GM23338 (cell line): ENCODE measurements around the gene CPEB2. TPM values are rescaled to one million over a fixed set of nuclear protein-coding genes. Genes with fewer than 3 reads are reported as not detected.

Experiments
- ATAC-seq: fragments of 200-7000 bp; cut with Tn5 transposase; 3 replicates; pipeline ENCODE4 v1.9.1; 2020
- DNase-seq: peaks from one replicate; pipeline ENCODE4 v3.0.0-alpha.2; 2015; ENCODE audit warnings: low spot score
- H2AFZ ChIP-seq: fragments of 200-600 bp; sonication (generic); 2 replicates; pipeline ENCODE4 v1.8.0; 2016; ENCODE audit warnings: antibody characterized with exemption, mild to moderate bottlenecking, moderate library complexity
- H3F3A ChIP-seq: fragments of 200-600 bp; sonication (generic); replicated peaks from 2 replicates; pipeline ENCODE4 v1.8.0; 2017; ENCODE audit warnings: antibody characterized with exemption, mixed run types, low read depth
- H3K27ac ChIP-seq: fragments of 200-600 bp; sonication (generic); 2 replicates; pipeline ENCODE4 v1.6.1; 2016; ENCODE audit warnings: low read depth
- H3K27me3 ChIP-seq: fragments of 200-600 bp; sonication (generic); 2 replicates; pipeline ENCODE4 v1.8.0; 2016; ENCODE audit warnings: mild to moderate bottlenecking, mixed run types, moderate library complexity; ENCODE audit not compliant: insufficient read depth
- H3K36me3 ChIP-seq: fragments of 200-600 bp; sonication (generic); 2 replicates; pipeline ENCODE4 v1.8.0; 2016; ENCODE audit warnings: mild to moderate bottlenecking; ENCODE audit not compliant: insufficient read depth
- H3K4me1 ChIP-seq: fragments of 200-600 bp; sonication (generic); 2 replicates; pipeline ENCODE4 v1.8.0; 2016; ENCODE audit warnings: mild to moderate bottlenecking, moderate library complexity; ENCODE audit not compliant: insufficient read depth
- H3K4me2 ChIP-seq: fragments of 200-600 bp; sonication (generic); 2 replicates; pipeline ENCODE4 v1.7.1; 2017; ENCODE audit warnings: mixed run types
- H3K4me3 ChIP-seq: fragments of 200-600 bp; sonication (generic); 2 replicates; pipeline ENCODE4 v1.6.1; 2016; ENCODE audit warnings: mixed run types
- H3K79me2 ChIP-seq: fragments of 200-600 bp; sonication (generic); replicated peaks from 2 replicates; pipeline ENCODE4 v1.8.0; 2017; ENCODE audit warnings: mild to moderate bottlenecking; ENCODE audit not compliant: insufficient read depth
- H3K9me2 ChIP-seq: fragments of 200-600 bp; sonication (generic); 2 replicates; pipeline ENCODE4 v1.8.0; 2017; ENCODE audit not compliant: insufficient read depth
- H4K20me1 ChIP-seq: fragments of 200-600 bp; sonication (generic); replicated peaks from 2 replicates; pipeline ENCODE4 v1.8.0; 2017; ENCODE audit warnings: mild to moderate bottlenecking; ENCODE audit not compliant: insufficient read depth
- H3K27ac Mint-ChIP-seq: 2 replicates; pipeline ENCODE4 v1.8.0; 2020; ENCODE audit warnings: inconsistent platforms, mild to moderate bottlenecking, moderate library complexity, mixed read lengths
- H3K27me3 Mint-ChIP-seq: 3 replicates; pipeline ENCODE4 v1.8.0; 2022; ENCODE audit warnings: low read depth, mild to moderate bottlenecking, moderate library complexity, mixed read lengths, inconsistent platforms; ENCODE audit not compliant: insufficient read depth, poor library complexity
- H3K36me3 Mint-ChIP-seq: 3 replicates; pipeline ENCODE4 v1.8.0; 2021; ENCODE audit warnings: low read depth, mild to moderate bottlenecking, inconsistent platforms, moderate library complexity, mixed read lengths
- H3K4me1 Mint-ChIP-seq: 3 replicates; pipeline ENCODE4 v1.8.0; 2020; ENCODE audit warnings: mild to moderate bottlenecking, inconsistent platforms, mixed read lengths
- H3K4me3 Mint-ChIP-seq: 3 replicates; pipeline ENCODE4 v1.8.0; 2021; ENCODE audit warnings: moderate library complexity, mild to moderate bottlenecking, inconsistent platforms, mixed read lengths
- H3K9me3 Mint-ChIP-seq: 3 replicates; pipeline ENCODE4 v1.8.0; 2020; ENCODE audit warnings: moderate library complexity, mild to moderate bottlenecking, inconsistent platforms, mixed read lengths
- CREB1 ChIP-seq: fragments of 250-450 bp; sonication (Bioruptor Pico); IDR thresholded peaks from 2 replicates; pipeline ENCODE4 v1.5.0; 2020; ENCODE audit warnings: low read depth, mild to moderate bottlenecking, moderate library complexity
- CTCF ChIP-seq, 2 experiments: fragments of 200-600 bp in 1 of 2; sonication (generic) in 1 of 2; conservative IDR thresholded peaks; 2 replicates each; pipeline versions ENCODE4 v1.5.1 to v1.6.1; 2016 to 2017; ENCODE audit warnings: antibody characterized with exemption in 2 of 2, low read depth in 2 of 2, mild to moderate bottlenecking in 2 of 2, moderate library complexity in 1 of 2
- ETS1 ChIP-seq: IDR thresholded peaks from 2 replicates; pipeline ENCODE4 v1.6.1; 2016; ENCODE audit warnings: antibody characterized with exemption
- EZH2 ChIP-seq: fragments of 200-600 bp; sonication (generic); IDR thresholded peaks from one replicate; pipeline ENCODE4 v1.8.0; 2017; ENCODE audit warnings: antibody characterized with exemption, mild to moderate bottlenecking, low read depth; ENCODE audit not compliant: unreplicated experiment
- EZH2phosphoT487 ChIP-seq: fragments of 200-600 bp; sonication (generic); IDR thresholded peaks from one replicate; pipeline ENCODE4 v1.8.1; 2018; ENCODE audit warnings: antibody characterized with exemption; ENCODE audit not compliant: unreplicated experiment
- JUNB ChIP-seq: IDR thresholded peaks from one replicate; pipeline ENCODE4 v1.6.1; 2016; ENCODE audit warnings: antibody characterized with exemption; ENCODE audit not compliant: unreplicated experiment
- NANOG ChIP-seq: IDR thresholded peaks from 2 replicates; pipeline ENCODE4 v1.6.1; 2016; ENCODE audit warnings: antibody characterized with exemption, borderline replicate concordance
- POLR2AphosphoS5 ChIP-seq: IDR thresholded peaks from 2 replicates; pipeline ENCODE4 v1.6.1; 2016; ENCODE audit warnings: antibody characterized with exemption, low read depth
- STAT1 ChIP-seq: IDR thresholded peaks from one replicate; pipeline ENCODE4 v1.6.1; 2016; ENCODE audit warnings: antibody characterized with exemption; ENCODE audit not compliant: unreplicated experiment
- ZNF114 ChIP-seq: fragments of 250-450 bp; sonication (Bioruptor Pico); IDR thresholded peaks from 2 replicates; pipeline ENCODE4 v1.5.0; 2020; ENCODE audit warnings: mild to moderate bottlenecking, moderate library complexity
- ZNF331 ChIP-seq: fragments of 250-450 bp; sonication (Bioruptor Pico); IDR thresholded peaks from 2 replicates; pipeline ENCODE4 v1.5.0; 2020; ENCODE audit warnings: low read depth, mild to moderate bottlenecking, moderate library complexity
- polyA plus RNA-seq: library from polyadenylated mRNA; unstranded; fragments of >200 nt; fragmentation: Nextera tagmentation; extraction: Ambion mirVana; gene quantifications from 2 replicates; pipeline ENCODE4 v1.2.1, GENCODE V29; 2016
- total RNA-seq: library from RNA; depleted of rRNA; stranded (reverse); fragments of >200 nt; shearing (Covaris generic); gene quantifications from 2 replicates; pipeline ENCODE4 v1.2.3, GENCODE V29; 2014
- TF ChIP-seq, protein P1 (sequence below): fragments of 250-450 bp; sonication (Bioruptor Pico); IDR thresholded peaks from 2 replicates; pipeline ENCODE4 v1.5.0; 2020; ENCODE audit warnings: mild to moderate bottlenecking, moderate library complexity
- TF ChIP-seq, protein P2 (sequence below): IDR thresholded peaks from one replicate; pipeline ENCODE4 v1.6.1; 2018; ENCODE audit warnings: antibody characterized with exemption; ENCODE audit not compliant: unreplicated experiment

CPEB2 gene
- total and polyA plus RNA-seq, 2 experiments from 2014 or later = 0.66 to 2.4 TPM

DNA sequence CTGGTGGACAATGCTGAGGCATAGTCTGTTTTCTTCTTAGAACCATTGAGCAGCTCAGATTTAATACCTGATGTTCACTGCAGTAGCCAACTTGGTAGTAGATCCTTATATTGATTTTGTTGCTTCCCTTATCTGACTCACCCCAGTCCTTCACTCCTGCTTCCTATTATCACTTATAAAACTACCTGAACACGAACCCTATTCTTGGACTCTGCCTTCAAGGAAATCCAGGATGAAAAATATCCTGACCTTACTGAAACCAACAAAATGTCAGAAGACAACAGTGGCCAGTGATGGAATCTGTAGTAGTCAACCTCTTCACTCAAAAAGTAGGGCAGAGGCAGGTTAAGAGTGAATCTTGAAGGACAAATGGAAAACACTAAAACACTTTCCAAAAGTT lies 98.1 kb downstream of the CPEB2 start:
- ATAC-seq (no peak), DNase-seq (no peak)
- Mint-ChIP-seq H3K4me3 (no peak overlapping the region), H3K9me3 (peaks cover 6% of the 10 kb centered on the region; the same call in 2 of the 3 replicates), H3K27me3 (no peaks in the 10 kb centered on the region), H3K36me3 (no peaks in the 10 kb centered on the region), H3K27ac (no peak overlapping the region), H3K4me1 (no peaks in the 10 kb centered on the region)
- Histone ChIP-seq H3K4me1 (no peaks in the 10 kb centered on the region), H3K79me2 (no peaks in the 10 kb centered on the region), H3K36me3 (no peaks in the 10 kb centered on the region), H3K27me3 (no peaks in the 10 kb centered on the region), H4K20me1 (no peaks in the 10 kb centered on the region), H3F3A (no peaks in the 10 kb centered on the region), H3K27ac (no peak overlapping the region), H2AFZ (no peak overlapping the region), H3K4me3 (no peak overlapping the region), H3K4me2 (no peak overlapping the region), H3K9me2 (peaks cover 7% of the 10 kb centered on the region)
- TF ChIP-seq ETS1 (no peak), EZH2 (no peak), JUNB (no peak), POLR2AphosphoS5 (no peak), STAT1 (no peak), CTCF (conservative IDR thresholded peaks at IDR 0.05; ENCODE audit: low read depth in 2 of 2) (no peak), EZH2phosphoT487 (no peak), NANOG (no peak), ZNF114 (CRISPR knock-in tag) (no peak), ZNF331 (no peak), CREB1 (CRISPR knock-in tag) (no peak)
- TF ChIP-seq, protein P1, sequence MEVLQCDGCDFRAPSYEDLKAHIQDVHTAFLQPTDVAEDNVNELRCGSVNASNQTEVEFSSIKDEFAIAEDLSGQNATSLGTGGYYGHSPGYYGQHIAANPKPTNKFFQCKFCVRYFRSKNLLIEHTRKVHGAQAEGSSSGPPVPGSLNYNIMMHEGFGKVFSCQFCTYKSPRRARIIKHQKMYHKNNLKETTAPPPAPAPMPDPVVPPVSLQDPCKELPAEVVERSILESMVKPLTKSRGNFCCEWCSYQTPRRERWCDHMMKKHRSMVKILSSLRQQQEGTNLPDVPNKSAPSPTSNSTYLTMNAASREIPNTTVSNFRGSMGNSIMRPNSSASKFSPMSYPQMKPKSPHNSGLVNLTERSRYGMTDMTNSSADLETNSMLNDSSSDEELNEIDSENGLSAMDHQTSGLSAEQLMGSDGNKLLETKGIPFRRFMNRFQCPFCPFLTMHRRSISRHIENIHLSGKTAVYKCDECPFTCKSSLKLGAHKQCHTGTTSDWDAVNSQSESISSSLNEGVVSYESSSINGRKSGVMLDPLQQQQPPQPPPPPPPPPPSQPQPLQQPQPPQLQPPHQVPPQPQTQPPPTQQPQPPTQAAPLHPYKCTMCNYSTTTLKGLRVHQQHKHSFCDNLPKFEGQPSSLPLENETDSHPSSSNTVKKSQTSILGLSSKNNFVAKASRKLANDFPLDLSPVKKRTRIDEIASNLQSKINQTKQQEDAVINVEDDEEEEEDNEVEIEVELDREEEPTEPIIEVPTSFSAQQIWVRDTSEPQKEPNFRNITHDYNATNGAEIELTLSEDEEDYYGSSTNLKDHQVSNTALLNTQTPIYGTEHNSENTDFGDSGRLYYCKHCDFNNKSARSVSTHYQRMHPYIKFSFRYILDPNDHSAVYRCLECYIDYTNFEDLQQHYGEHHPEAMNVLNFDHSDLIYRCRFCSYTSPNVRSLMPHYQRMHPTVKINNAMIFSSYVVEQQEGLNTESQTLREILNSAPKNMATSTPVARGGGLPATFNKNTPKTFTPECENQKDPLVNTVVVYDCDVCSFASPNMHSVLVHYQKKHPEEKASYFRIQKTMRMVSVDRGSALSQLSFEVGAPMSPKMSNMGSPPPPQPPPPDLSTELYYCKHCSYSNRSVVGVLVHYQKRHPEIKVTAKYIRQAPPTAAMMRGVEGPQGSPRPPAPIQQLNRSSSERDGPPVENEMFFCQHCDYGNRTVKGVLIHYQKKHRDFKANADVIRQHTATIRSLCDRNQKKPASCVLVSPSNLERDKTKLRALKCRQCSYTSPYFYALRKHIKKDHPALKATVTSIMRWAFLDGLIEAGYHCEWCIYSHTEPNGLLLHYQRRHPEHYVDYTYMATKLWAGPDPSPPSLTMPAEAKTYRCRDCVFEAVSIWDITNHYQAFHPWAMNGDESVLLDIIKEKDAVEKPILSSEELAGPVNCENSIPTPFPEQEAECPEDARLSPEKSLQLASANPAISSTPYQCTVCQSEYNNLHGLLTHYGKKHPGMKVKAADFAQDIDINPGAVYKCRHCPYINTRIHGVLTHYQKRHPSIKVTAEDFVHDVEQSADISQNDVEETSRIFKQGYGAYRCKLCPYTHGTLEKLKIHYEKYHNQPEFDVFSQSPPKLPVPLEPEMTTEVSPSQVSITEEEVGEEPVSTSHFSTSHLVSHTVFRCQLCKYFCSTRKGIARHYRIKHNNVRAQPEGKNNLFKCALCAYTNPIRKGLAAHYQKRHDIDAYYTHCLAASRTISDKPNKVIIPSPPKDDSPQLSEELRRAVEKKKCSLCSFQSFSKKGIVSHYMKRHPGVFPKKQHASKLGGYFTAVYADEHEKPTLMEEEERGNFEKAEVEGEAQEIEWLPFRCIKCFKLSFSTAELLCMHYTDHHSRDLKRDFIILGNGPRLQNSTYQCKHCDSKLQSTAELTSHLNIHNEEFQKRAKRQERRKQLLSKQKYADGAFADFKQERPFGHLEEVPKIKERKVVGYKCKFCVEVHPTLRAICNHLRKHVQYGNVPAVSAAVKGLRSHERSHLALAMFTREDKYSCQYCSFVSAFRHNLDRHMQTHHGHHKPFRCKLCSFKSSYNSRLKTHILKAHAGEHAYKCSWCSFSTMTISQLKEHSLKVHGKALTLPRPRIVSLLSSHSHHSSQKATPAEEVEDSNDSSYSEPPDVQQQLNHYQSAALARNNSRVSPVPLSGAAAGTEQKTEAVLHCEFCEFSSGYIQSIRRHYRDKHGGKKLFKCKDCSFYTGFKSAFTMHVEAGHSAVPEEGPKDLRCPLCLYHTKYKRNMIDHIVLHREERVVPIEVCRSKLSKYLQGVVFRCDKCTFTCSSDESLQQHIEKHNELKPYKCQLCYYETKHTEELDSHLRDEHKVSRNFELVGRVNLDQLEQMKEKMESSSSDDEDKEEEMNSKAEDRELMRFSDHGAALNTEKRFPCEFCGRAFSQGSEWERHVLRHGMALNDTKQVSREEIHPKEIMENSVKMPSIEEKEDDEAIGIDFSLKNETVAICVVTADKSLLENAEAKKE (CRISPR knock-in tag) = no peak
- TF ChIP-seq, protein P2, sequence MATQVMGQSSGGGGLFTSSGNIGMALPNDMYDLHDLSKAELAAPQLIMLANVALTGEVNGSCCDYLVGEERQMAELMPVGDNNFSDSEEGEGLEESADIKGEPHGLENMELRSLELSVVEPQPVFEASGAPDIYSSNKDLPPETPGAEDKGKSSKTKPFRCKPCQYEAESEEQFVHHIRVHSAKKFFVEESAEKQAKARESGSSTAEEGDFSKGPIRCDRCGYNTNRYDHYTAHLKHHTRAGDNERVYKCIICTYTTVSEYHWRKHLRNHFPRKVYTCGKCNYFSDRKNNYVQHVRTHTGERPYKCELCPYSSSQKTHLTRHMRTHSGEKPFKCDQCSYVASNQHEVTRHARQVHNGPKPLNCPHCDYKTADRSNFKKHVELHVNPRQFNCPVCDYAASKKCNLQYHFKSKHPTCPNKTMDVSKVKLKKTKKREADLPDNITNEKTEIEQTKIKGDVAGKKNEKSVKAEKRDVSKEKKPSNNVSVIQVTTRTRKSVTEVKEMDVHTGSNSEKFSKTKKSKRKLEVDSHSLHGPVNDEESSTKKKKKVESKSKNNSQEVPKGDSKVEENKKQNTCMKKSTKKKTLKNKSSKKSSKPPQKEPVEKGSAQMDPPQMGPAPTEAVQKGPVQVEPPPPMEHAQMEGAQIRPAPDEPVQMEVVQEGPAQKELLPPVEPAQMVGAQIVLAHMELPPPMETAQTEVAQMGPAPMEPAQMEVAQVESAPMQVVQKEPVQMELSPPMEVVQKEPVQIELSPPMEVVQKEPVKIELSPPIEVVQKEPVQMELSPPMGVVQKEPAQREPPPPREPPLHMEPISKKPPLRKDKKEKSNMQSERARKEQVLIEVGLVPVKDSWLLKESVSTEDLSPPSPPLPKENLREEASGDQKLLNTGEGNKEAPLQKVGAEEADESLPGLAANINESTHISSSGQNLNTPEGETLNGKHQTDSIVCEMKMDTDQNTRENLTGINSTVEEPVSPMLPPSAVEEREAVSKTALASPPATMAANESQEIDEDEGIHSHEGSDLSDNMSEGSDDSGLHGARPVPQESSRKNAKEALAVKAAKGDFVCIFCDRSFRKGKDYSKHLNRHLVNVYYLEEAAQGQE = no peak
